ENCODE data around the gene MEIS1.
A peak's percentile ranks its signal among the peaks of the same experiment; 100 is the strongest.

MEIS1 gene

GRCh38 chr2:66436581-66437001, 1.7 kb downstream of the MEIS1 start:
- TF ChIP-seq CTCF (IDR thresholded peaks at IDR 0.05; ENCODE audit: low read length, missing control alignments) = no peak
- DNase-seq (ENCODE audit: low read depth) = no peak
- H3K4me3 ChIP-seq (replicated peaks; ENCODE audit: low read depth, low read length) = peak overlapping the region; percentile 92

GRCh38 chr2:66437109-66437690, 2.3 kb downstream of the MEIS1 start:
- peak overlapping the region; percentile 92 for H3K4me3 ChIP-seq (replicated peaks; ENCODE audit: low read depth, low read length)
- no peak for TF ChIP-seq CTCF (IDR thresholded peaks at IDR 0.05; ENCODE audit: low read length, missing control alignments)
- peak; percentile 45 for DNase-seq (ENCODE audit: low read depth)

- peak overlapping the region; percentile 92 for H3K4me3 ChIP-seq (replicated peaks; ENCODE audit: low read depth, low read length)
- peak; percentile 45 for DNase-seq (ENCODE audit: low read depth)
- TF ChIP-seq CTCF (IDR thresholded peaks at IDR 0.05; ENCODE audit: low read length, missing control alignments) = no peak
These were observed 3.0 kb downstream of the MEIS1 start for GRCh38 chr2:66437691-66438497.

- no peak for DNase-seq (ENCODE audit: low read depth)
- TF ChIP-seq CTCF (IDR thresholded peaks at IDR 0.05; ENCODE audit: low read length, missing control alignments) = no peak
- H3K4me3 ChIP-seq (replicated peaks; ENCODE audit: low read depth, low read length) = peak overlapping the region; percentile 92
These were observed 3.5 kb downstream of the MEIS1 start for GRCh38 chr2:66438498-66438833.

GRCh38 chr2:66438891-66439811, 4.2 kb downstream of the MEIS1 start:
- H3K4me3 ChIP-seq (replicated peaks; ENCODE audit: low read depth, low read length) = peak overlapping the region; percentile 92
- TF ChIP-seq CTCF (IDR thresholded peaks at IDR 0.05; ENCODE audit: low read length, missing control alignments) = no peak
- DNase-seq (ENCODE audit: low read depth) = peak; percentile 38

- no peak for TF ChIP-seq CTCF (IDR thresholded peaks at IDR 0.05; ENCODE audit: low read length, missing control alignments)
- DNase-seq (ENCODE audit: low read depth) = peak; percentile 56
- H3K4me3 ChIP-seq (replicated peaks; ENCODE audit: low read depth, low read length) = peak overlapping the region; percentile 92
These were observed 5.1 kb downstream of the MEIS1 start for GRCh38 chr2:66439812-66440542.
